ENCODE data around the gene EXOC3.

Gene EXOC3

DNA sequence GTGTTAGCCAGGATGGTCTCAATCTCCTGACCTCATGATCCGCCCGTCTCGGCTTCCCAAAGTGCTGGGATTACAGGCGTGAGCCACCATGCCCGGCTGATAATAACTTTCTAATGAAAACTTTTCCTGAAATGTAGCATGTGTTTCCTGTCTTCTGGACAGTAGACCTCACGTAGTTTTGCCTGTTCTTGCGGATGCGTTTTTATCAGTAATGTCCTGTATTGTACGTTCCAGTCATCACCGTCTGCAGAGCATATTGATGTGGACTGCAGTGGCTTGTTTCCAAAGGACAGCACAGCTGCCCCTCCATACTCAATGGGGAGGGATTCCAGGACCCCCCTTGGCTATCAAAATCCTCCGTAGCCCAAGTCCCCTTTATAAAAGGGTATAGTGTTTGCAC lies 12.8 kb downstream of the EXOC3 start:
- TF ChIP-seq, protein P1, sequence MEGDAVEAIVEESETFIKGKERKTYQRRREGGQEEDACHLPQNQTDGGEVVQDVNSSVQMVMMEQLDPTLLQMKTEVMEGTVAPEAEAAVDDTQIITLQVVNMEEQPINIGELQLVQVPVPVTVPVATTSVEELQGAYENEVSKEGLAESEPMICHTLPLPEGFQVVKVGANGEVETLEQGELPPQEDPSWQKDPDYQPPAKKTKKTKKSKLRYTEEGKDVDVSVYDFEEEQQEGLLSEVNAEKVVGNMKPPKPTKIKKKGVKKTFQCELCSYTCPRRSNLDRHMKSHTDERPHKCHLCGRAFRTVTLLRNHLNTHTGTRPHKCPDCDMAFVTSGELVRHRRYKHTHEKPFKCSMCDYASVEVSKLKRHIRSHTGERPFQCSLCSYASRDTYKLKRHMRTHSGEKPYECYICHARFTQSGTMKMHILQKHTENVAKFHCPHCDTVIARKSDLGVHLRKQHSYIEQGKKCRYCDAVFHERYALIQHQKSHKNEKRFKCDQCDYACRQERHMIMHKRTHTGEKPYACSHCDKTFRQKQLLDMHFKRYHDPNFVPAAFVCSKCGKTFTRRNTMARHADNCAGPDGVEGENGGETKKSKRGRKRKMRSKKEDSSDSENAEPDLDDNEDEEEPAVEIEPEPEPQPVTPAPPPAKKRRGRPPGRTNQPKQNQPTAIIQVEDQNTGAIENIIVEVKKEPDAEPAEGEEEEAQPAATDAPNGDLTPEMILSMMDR (IDR thresholded peaks at IDR 0.05): no peak

DNA sequence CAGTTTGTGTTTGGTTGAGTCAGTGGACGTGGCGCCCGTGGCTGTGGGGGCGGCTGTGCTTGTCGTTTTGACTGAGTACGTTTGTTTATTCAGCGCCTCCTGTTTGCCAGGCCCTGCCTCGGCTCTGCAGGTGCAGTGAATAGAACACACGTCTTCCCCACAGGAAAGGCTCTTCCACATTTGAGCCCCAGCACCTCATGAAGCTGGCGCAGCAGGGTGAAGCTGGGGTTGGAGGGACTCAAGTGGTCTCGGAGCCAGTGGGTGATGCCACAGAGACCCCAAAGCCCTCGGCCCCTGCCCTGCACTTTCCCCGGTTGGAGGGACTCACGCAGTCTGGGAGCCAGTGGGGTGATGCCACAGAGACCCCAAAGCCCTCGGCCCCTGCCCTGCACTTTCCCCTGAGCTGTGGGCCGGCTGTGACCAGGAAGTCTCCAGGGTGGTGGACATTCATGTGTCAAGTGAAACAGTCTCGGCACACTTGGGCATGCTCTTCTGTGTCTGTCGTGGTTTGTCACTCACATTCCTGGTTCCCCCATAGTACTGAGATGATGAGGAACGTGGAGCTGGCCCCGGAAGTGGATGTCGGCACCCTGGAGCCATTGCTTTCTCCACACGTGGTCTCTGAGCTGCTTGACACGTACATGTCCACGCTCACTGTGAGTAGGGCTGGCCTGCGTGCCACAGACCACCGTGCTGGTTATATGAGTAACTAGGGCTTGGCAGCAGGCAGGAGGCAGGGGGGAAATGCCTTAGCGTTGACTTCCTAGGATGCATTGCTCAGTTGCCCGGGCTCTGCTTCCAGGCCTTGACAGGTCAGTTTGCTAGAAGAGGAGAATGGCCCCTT lies 13.6 kb downstream of the EXOC3 start:
- TF ChIP-seq, protein P1 (IDR thresholded peaks at IDR 0.05): no peak

DNA sequence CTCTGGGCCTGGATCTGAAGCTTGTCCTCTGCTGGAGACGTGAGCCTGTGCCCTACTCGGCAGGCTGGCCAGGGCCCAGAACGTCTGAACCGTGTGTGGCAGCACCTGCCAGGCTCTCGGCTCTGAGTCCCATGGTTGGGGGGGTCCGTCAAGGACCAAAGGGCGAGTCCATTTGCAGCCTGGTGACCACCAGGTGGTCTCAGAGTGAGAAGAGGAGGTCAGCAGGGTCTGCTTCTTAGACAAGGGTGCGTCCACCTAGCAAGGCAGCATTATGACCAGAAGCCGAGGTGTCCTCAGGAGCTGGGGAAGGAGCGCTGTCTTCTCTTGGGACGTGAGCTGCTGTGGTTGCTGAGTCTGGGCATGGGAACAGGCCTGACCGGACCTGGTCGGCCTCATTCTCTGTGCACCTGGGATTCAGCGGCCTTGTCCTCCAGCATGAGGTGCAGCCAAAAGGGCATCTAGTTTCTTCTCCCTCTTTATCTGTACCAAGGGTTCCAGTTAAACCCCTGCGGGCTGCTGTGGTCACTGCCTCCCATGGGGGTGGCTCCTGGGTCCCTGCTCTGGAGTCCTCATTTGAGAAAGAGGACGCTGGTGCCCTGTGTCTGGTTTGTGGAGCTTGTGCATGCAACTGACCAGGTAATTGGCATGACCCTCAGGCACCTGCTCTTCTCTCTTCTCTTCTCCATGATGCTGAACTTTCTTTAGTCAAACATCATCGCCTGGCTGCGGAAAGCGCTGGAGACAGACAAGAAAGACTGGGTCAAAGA lies 14.4 kb downstream of the EXOC3 start:
- TF ChIP-seq, protein P1 (IDR thresholded peaks at IDR 0.05): no peak

DNA sequence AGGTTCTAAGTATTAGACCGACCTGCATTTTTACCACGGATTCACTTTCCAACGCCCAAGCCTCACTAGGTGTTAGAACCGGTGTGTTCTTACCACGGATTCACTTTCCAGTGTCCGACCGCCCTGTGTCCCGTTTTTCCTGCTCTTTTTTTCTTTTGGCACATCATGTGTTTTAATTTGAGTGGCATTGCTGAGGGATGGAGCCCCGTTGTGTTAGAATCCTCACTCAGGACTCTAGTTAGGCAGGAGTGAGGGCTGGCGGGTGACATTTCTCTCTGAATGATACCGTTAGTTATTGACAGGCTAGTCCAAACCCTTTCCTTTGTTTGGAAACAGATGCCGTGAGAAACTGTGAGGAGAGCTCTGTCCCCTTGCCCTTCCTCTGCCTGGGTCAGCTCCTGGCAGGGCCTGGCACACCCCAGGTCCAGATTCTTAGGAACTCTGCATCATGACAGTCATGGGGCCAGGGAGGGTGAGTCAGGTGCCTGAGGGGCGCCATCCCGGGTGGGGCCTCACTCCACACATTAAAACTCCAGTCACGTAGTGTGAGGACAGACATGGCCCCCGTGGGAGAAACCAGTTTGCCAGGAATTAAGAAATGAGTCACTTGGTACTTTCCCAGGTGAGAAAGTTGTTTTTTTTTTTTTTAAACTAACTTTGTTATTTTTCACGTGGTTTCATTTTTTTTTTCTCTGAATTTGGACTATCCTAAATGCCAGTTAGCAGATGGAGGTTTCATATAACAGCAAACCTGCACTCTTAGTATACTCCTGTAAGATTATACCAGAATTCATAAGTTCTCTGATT lies 15.8 kb downstream of the EXOC3 start:
- TF ChIP-seq, protein P1 (IDR thresholded peaks at IDR 0.05): no peak

DNA sequence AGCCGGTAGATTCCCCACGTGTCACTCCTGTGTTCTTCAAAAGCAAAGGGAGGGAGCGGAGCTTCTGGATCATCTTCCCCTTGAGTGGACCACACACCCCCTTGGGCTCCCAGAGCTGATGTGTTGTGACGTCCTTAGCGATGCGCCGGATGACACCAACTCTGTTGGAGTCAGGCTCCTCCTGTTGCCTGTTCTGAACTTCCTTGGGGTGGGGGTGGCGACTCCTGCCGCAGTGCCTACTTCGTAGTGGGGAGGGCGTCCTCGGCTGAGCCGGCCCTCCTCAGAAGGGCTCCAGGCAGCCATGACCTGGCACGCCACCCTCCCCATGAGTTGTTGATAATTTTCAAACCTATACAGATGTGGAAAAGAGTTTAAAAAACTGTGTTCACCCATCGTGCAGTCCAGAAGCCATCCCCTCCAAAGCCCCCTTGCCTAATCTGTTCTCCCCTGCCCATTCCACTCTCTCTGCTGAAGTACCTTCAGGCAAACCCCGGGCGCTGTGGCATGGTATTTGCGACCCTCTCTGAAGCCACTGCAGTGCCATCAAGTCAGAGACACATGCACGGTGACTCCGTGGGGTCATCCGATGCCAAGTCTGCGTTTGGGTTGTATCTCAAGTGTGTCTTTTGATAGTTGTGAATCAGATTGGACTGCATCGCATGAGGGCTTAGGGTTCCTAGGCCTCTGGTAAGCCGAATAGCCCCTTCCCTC lies 16.7 kb downstream of the EXOC3 start:
- TF ChIP-seq, protein P1 (IDR thresholded peaks at IDR 0.05): no peak

DNA sequence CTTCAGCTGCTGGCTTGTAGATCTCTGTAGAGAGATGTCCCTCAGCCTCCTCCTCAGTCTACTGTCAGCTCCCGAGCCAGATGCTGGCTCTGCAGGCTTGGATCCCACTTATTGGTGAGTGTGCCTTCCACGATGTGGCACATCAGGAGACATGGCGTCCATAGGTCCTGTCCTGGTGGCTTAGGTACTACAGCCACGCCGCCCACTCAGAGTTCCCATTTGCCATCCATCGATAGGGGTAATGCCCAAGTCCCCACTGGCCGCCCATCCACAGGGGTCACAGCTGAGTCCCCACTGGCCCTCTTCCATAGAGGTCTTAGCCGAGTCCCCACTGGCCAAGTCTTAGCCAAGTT lies 17.3 kb downstream of the EXOC3 start:
- TF ChIP-seq, protein P1 (IDR thresholded peaks at IDR 0.05): no peak

DNA sequence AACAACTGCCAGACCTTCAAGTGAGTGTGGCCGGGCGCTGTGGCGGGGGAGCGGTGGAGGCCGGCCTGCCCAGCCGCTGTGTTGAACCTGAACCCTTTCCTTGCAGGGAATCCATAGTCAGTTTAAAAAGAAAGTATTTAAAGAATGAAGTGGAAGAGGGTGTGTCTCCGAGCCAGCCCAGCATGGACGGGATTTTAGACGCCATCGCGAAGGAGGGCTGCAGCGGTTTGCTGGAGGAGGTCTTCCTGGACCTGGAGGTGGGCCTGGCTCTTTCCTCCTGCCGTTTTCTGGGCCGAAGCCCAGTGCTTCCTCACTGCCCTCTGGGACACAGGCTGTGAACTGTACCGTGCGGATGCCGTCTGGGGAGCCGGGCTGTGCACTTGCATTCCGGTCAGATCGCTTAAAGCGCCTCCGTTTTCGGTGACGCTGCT lies 19.1 kb downstream of the EXOC3 start:
- TF ChIP-seq, protein P1 (IDR thresholded peaks at IDR 0.05): no peak

Data from LNCAP (cell line).